Activated CD8-positive, alpha-beta T cell treated with anti-CD3 and anti-CD28 coated beads for 36 hours (primary cell): ENCODE measurements around the gene EXT2. TPM values are rescaled to one million over a fixed set of nuclear protein-coding genes. Genes with fewer than 3 reads are reported as not detected.

Source experiments
- ATAC-seq: fragments of 200-7000 bp; cut with Tn5 transposase; one replicate; pipeline ENCODE4 v1.10.0; 2021; ENCODE audit warnings: mild to moderate bottlenecking, moderate library complexity
- CTCF ChIA-PET: fragments of 350-600 bp; sonication (Branson Sonifier 250); formaldehyde crosslinking; loops from one replicate; lab custom pipeline; 2021; ENCODE audit warnings: antibody characterized with exemption; lab: Charles Lee
- POLR2A ChIA-PET: fragments of 350-600 bp; sonication (Branson Sonifier 250); formaldehyde crosslinking; loops from one replicate; lab custom pipeline; 2021; ENCODE audit warnings: antibody characterized with exemption; lab: Charles Lee
- DNase-seq: peaks from one replicate; pipeline ENCODE4 v3.0.0-alpha.2; 2020
- H3K27ac Mint-ChIP-seq: one replicate; pipeline ENCODE4 v1.8.0; 2021; ENCODE audit warnings: mild to moderate bottlenecking, mixed read lengths
- H3K27me3 Mint-ChIP-seq: one replicate; pipeline ENCODE4 v1.8.0; 2021; ENCODE audit warnings: mixed read lengths
- H3K36me3 Mint-ChIP-seq: one replicate; pipeline ENCODE4 v1.8.0; 2021; ENCODE audit warnings: low read depth, mixed read lengths
- H3K4me1 Mint-ChIP-seq: one replicate; pipeline ENCODE4 v1.8.0; 2021; ENCODE audit warnings: low read depth, mixed read lengths
- H3K4me3 Mint-ChIP-seq: one replicate; pipeline ENCODE4 v1.8.0; 2021; ENCODE audit warnings: mild to moderate bottlenecking, moderate library complexity, mixed read lengths
- H3K9me3 Mint-ChIP-seq: one replicate; pipeline ENCODE4 v1.8.0; 2021; ENCODE audit warnings: mixed read lengths
- intact Hi-C: fragments of 100-400 bp; cut with micrococcal nuclease; formaldehyde crosslinking; loops from one replicate; pipeline ENCODE4 v1.10.0; 2022
- total RNA-seq, 2 experiments: library from RNA; stranded (reverse); gene quantifications; one replicate each; pipeline ENCODE4 v1.2.3, GENCODE V29; 2021
- TF ChIP-seq, protein P1 (sequence below): fragments of 200-600 bp; IDR thresholded peaks from one replicate; pipeline ENCODE4 v1.8.0; 2022; ENCODE audit warnings: antibody characterized with exemption, mild to moderate bottlenecking

Gene EXT2
- total RNA-seq, 2 experiments from 2014 or later: 20.0 to 20.2 TPM

DNA sequence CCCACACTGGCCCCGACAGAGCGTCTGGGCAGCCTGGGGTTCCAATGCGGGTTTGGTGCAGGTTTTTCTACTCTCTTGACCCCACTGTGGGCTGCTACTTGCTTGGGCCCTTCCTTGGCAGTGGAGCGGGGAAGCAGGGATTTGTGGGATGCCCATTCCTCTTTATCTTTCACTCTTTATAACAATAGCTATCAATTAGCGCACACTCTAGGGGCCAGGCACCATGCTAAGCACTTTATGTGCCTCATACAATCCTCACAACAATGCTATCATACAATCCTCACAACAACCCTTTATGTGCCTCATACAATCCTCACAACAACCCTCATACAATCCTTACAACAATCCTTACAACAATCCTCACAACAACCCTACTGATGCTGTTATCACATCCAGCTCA lies 16.7 kb upstream of the EXT2 start:
- no peak for ATAC-seq

DNA sequence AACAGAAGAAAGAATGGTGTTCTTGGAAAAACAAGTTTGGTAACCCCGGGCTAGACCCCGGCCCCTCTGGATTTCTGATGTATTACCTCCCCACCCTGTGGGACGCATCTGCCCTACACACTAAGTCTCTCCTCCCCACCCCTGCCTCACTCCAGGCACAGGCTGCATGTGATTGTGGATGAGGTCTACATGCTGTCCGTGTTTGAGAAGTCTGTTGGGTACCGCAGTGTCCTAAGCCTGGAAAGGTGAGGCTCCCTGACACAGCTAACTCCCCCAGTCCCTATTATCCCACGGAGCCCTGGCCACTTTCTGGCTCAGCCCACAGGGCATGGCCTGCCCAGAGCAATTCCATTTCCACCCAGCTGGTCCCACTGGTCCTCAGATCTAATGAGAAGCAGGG lies 16.1 kb upstream of the EXT2 start:
- CTCF ChIA-PET: interaction anchor here (3.0 kb wide), 1 partner anchor 15 kb away, joined by 14 read pairs; the partner anchor contains the start of gene EXT2
- H3K4me3 Mint-ChIP-seq: no peak overlapping the region
- no peak for DNase-seq
- H3K9me3 Mint-ChIP-seq: no peaks in the 10 kb centered on the region
- no peak overlapping the region for H3K27ac Mint-ChIP-seq
- TF ChIP-seq, protein P1, sequence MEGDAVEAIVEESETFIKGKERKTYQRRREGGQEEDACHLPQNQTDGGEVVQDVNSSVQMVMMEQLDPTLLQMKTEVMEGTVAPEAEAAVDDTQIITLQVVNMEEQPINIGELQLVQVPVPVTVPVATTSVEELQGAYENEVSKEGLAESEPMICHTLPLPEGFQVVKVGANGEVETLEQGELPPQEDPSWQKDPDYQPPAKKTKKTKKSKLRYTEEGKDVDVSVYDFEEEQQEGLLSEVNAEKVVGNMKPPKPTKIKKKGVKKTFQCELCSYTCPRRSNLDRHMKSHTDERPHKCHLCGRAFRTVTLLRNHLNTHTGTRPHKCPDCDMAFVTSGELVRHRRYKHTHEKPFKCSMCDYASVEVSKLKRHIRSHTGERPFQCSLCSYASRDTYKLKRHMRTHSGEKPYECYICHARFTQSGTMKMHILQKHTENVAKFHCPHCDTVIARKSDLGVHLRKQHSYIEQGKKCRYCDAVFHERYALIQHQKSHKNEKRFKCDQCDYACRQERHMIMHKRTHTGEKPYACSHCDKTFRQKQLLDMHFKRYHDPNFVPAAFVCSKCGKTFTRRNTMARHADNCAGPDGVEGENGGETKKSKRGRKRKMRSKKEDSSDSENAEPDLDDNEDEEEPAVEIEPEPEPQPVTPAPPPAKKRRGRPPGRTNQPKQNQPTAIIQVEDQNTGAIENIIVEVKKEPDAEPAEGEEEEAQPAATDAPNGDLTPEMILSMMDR: no peak
- H3K27me3 Mint-ChIP-seq: no peaks in the 10 kb centered on the region
- POLR2A ChIA-PET: no interaction called here
- no peaks in the 10 kb centered on the region for H3K4me1 Mint-ChIP-seq
- H3K36me3 Mint-ChIP-seq: peaks cover 6% of the 10 kb centered on the region
- no peak for ATAC-seq
- intact Hi-C loops: no loop called here

More for the DNA sequence above, 16.7 kb upstream of the EXT2 start:
- Mint-ChIP-seq H3K4me3 (no peak overlapping the region), H3K27me3 (no peaks in the 10 kb centered on the region), H3K36me3 (peaks cover 2% of the 10 kb centered on the region), H3K4me1 (no peaks in the 10 kb centered on the region), H3K9me3 (no peaks in the 10 kb centered on the region), H3K27ac (no peak overlapping the region)
- TF ChIP-seq, protein P1: no peak
- POLR2A ChIA-PET: interaction anchor here (0.6 kb wide), 1 partner anchor 14 kb away, joined by 4 read pairs; no protein-coding TSS in a partner anchor
- intact Hi-C loops: no loop called here
- CTCF ChIA-PET: interaction anchor here (3.0 kb wide), 1 partner anchor 16 kb away, joined by 14 read pairs; the partner anchor contains the start of gene EXT2
- DNase-seq: no peak

DNA sequence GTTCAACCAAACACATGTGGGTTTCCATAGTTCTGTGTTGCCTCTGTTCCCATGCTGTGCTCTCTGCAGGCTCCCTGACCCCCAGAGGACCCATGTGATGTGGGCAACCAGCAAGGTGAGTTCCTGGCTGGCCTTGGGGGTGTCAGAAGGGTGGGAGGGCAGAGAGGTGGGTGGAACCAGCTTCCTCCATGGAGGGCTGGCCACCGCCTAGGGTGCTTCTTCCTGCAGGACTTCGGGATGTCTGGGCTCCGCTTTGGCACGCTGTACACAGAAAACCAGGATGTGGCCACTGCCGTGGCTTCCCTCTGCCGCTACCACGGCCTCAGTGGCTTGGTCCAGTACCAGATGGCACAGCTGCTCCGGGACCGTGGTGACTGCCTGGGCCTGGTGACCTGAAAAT lies 14.5 kb upstream of the EXT2 start:
- H3K4me1 Mint-ChIP-seq: no peaks in the 10 kb centered on the region
- peaks cover 10% of the 10 kb centered on the region for H3K36me3 Mint-ChIP-seq
- H3K27me3 Mint-ChIP-seq: no peaks in the 10 kb centered on the region
- intact Hi-C loops: no loop called here
- H3K9me3 Mint-ChIP-seq: peaks cover 5% of the 10 kb centered on the region
- ChIA-PET POLR2A (no interaction called here), CTCF (interaction anchor here (1.5 kb wide), 1 partner anchor 10 kb away, joined by 4 read pairs; no protein-coding TSS in a partner anchor)
- H3K4me3 Mint-ChIP-seq: no peak overlapping the region
- TF ChIP-seq, protein P1: no peak
- DNase-seq: no peak
- H3K27ac Mint-ChIP-seq: no peak overlapping the region
- no peak for ATAC-seq

DNA sequence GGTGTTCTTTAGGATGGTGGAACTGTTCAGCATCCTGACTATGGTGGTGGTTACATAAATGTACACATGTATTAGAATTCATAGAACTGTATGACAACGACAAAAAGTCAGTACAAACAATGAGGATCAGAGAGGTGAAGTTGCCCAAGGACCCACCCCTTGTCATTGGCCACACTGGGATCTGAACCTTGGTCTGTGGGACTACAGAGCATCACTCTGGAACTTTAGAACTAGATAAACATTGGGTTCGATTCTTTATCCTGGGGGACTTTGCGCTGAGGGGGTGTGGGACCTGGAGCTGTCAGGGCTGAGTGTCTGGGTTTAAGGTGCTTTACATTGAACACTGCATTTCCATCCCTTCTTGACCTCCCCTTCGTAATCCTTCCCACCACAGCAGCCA lies 12.8 kb upstream of the EXT2 start:
- intact Hi-C loops: no loop called here
- peaks cover 10% of the 10 kb centered on the region for H3K36me3 Mint-ChIP-seq
- ATAC-seq (no peak), DNase-seq (no peak)
- POLR2A ChIA-PET: no interaction called here
- no peaks in the 10 kb centered on the region for H3K4me1 Mint-ChIP-seq
- H3K9me3 Mint-ChIP-seq: peaks cover 5% of the 10 kb centered on the region
- CTCF ChIA-PET: interaction anchor here (0.9 kb wide), 1 partner anchor 13 kb away, joined by 4 read pairs; the partner anchor contains the start of gene EXT2
- H3K27me3 Mint-ChIP-seq: no peaks in the 10 kb centered on the region
- TF ChIP-seq, protein P1: no peak
- no peak overlapping the region for H3K4me3 Mint-ChIP-seq
- H3K27ac Mint-ChIP-seq: no peak overlapping the region

DNA sequence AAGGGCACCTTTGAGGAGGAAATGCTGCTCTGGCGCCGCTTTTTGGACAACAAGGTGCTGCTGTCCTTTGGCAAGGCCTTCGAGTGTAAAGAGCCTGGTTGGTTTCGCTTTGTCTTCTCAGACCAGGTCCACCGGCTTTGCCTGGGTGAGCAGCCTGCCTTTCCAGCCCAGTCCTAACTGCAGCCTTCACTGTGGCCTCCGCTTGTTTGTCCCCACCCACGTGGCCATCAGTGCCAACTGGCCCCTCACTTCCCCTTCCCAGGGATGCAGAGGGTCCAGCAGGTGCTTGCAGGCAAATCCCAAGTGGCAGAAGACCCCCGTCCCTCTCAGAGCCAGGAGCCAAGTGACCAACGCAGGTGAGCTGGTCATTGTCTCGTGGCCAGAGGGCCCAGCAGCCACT lies 12.0 kb upstream of the EXT2 start:
- TF ChIP-seq, protein P1: no peak
- H3K4me1 Mint-ChIP-seq: peaks cover 1% of the 10 kb centered on the region
- intact Hi-C loops: no loop called here
- H3K27ac Mint-ChIP-seq: no peak overlapping the region
- H3K9me3 Mint-ChIP-seq: peaks cover 5% of the 10 kb centered on the region
- no peak for ATAC-seq
- no peak for DNase-seq
- no peaks in the 10 kb centered on the region for H3K27me3 Mint-ChIP-seq
- H3K4me3 Mint-ChIP-seq: no peak overlapping the region
- ChIA-PET POLR2A (no interaction called here), CTCF (no interaction called here)
- H3K36me3 Mint-ChIP-seq: peaks cover 10% of the 10 kb centered on the region
